Esophagus muscularis mucosa (tissue), 4 donors: ENCODE results near the gene ORM2.

Source experiments
- EP300 ChIP-seq: sonication (generic); formaldehyde crosslinking; IDR thresholded peaks from one replicate; pipeline ENCODE4 v1.6.1; 2017; ENCODE audit warnings: antibody characterized with exemption
- POLR2A ChIP-seq: fragments of 450-650 bp; IDR thresholded peaks from one replicate; pipeline ENCODE4 v1.6.1; 2017; ENCODE audit warnings: antibody characterized with exemption, moderate library complexity, mild to moderate bottlenecking, low read depth
- POLR2AphosphoS5 ChIP-seq, 2 donors: sonication (generic); formaldehyde crosslinking; IDR thresholded peaks; one replicate each; pipeline ENCODE4 v1.6.1; 2017; ENCODE audit warnings: antibody characterized with exemption in 2 of 2
- TF ChIP-seq, protein P1 (sequence below), 3 experiments: fragments of 200-600 bp in 2 of 3; fragments of 450-650 bp in 1 of 3; sonication (generic) in 2 of 3; IDR thresholded peaks; one replicate each; pipeline ENCODE4 v1.5.1; 2017 to 2019; ENCODE audit warnings: antibody characterized with exemption in 3 of 3, mild to moderate bottlenecking in 2 of 3, moderate library complexity in 1 of 3

DNA sequence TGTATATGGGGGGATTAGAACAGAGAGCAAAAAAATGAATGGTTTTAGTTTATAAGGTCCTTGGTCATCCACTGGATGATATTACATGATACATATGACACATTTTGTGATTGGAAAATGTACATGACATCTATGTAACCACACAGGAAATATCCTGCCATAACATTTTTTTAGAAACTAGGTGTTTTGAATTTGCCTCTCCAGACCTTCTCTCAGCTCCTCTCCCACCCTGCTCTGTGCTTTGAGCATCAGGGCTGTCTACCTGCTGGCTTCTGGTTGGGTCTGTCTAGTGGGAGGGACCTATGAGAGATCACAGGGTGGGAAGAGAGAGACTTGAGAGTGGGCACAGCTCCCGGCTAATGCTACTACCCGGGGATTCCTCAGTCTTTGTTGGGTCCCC lies 33.8 kb downstream of the ORM2 start:
- no peak for TF ChIP-seq POLR2A
- TF ChIP-seq, protein P1, sequence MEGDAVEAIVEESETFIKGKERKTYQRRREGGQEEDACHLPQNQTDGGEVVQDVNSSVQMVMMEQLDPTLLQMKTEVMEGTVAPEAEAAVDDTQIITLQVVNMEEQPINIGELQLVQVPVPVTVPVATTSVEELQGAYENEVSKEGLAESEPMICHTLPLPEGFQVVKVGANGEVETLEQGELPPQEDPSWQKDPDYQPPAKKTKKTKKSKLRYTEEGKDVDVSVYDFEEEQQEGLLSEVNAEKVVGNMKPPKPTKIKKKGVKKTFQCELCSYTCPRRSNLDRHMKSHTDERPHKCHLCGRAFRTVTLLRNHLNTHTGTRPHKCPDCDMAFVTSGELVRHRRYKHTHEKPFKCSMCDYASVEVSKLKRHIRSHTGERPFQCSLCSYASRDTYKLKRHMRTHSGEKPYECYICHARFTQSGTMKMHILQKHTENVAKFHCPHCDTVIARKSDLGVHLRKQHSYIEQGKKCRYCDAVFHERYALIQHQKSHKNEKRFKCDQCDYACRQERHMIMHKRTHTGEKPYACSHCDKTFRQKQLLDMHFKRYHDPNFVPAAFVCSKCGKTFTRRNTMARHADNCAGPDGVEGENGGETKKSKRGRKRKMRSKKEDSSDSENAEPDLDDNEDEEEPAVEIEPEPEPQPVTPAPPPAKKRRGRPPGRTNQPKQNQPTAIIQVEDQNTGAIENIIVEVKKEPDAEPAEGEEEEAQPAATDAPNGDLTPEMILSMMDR (IDR thresholded peaks at IDR 0.05) = no peak
- no peak for TF ChIP-seq POLR2AphosphoS5 (IDR thresholded peaks at IDR 0.05)
- no peak for TF ChIP-seq EP300
